ENCODE data around the gene CD80.

Gene CD80

GRCh38 chr3:119580067-119580760 is 20.8 kb upstream of the CD80 start:
- no peak for TF ChIP-seq MAX (IDR thresholded peaks at IDR 0.05; ENCODE audit: low read depth, low read length)
- TF ChIP-seq POLR2A (IDR thresholded peaks at IDR 0.05; ENCODE audit: extremely low read depth, insufficient read length), result no peak
- no peak for TF ChIP-seq CTCF (IDR thresholded peaks at IDR 0.05; ENCODE audit: low read depth, low read length)
- peak overlapping the region; percentile 52 for H3K4me3 ChIP-seq (ENCODE audit: low read depth, low read length)
- DNase-seq (ENCODE audit: low read depth), result peak; percentile 71

- TF ChIP-seq POLR2A (IDR thresholded peaks at IDR 0.05; ENCODE audit: extremely low read depth, insufficient read length), result no peak
- no peak for TF ChIP-seq MAX (IDR thresholded peaks at IDR 0.05; ENCODE audit: low read depth, low read length)
- TF ChIP-seq CTCF (IDR thresholded peaks at IDR 0.05; ENCODE audit: low read depth, low read length), result no peak
- TF ChIP-seq MYC (IDR thresholded peaks at IDR 0.05; ENCODE audit: low read depth, low read length), result no peak
- H3K4me3 ChIP-seq (ENCODE audit: low read depth, low read length), result peak within 1 kb of the TSS; percentile 52
Measured at GRCh38 chr3:119579366-119580066, 20.1 kb upstream of the CD80 start, which contains the start of gene ADPRH. Gene ADPRH (plus strand): TSS chr3:119579492. CDS start chr3:119582170, 2,678 bp downstream.

GRCh38 chr3:119575507-119575906 is 16.1 kb upstream of the CD80 start:
- no peak overlapping the region for H3K4me3 ChIP-seq (ENCODE audit: low read depth, low read length)
- no peak for DNase-seq (ENCODE audit: low read depth)
- TF ChIP-seq CTCF (IDR thresholded peaks at IDR 0.05; ENCODE audit: low read depth, low read length), result no peak
- TF ChIP-seq POLR2A (IDR thresholded peaks at IDR 0.05; ENCODE audit: extremely low read depth, insufficient read length), result no peak
- TF ChIP-seq MYC (IDR thresholded peaks at IDR 0.05; ENCODE audit: low read depth, low read length), result no peak

More at GRCh38 chr3:119579366-119580066, 20.1 kb upstream of the CD80 start, which contains the start of gene ADPRH:
- peak; percentile 75 for DNase-seq (ENCODE audit: low read depth)

GRCh38 chr3:119571688-119572087 is 12.3 kb upstream of the CD80 start:
- no peak overlapping the region for H3K4me3 ChIP-seq (ENCODE audit: low read depth, low read length)
- DNase-seq (ENCODE audit: low read depth), result no peak
- TF ChIP-seq MYC (IDR thresholded peaks at IDR 0.05; ENCODE audit: low read depth, low read length), result no peak
- no peak for TF ChIP-seq POLR2A (IDR thresholded peaks at IDR 0.05; ENCODE audit: extremely low read depth, insufficient read length)
- TF ChIP-seq CTCF (IDR thresholded peaks at IDR 0.05; ENCODE audit: low read depth, low read length), result no peak
- no peak for TF ChIP-seq MAX (IDR thresholded peaks at IDR 0.05; ENCODE audit: low read depth, low read length)

GRCh38 chr3:119571230-119571629 is 11.8 kb upstream of the CD80 start:
- no peak for DNase-seq (ENCODE audit: low read depth)
- TF ChIP-seq CTCF (IDR thresholded peaks at IDR 0.05; ENCODE audit: low read depth, low read length), result no peak
- TF ChIP-seq MYC (IDR thresholded peaks at IDR 0.05; ENCODE audit: low read depth, low read length), result no peak
- no peak for TF ChIP-seq POLR2A (IDR thresholded peaks at IDR 0.05; ENCODE audit: extremely low read depth, insufficient read length)
- no peak for TF ChIP-seq MAX (IDR thresholded peaks at IDR 0.05; ENCODE audit: low read depth, low read length)
- no peak overlapping the region for H3K4me3 ChIP-seq (ENCODE audit: low read depth, low read length)
